Stimulated activated CD4-positive, alpha-beta T cell treated with anti-CD3 and anti-CD28 coated beads, Interleukin-1b, Interleukin-23, amount 100 ng/mL, for 24 hours (primary cell): ENCODE data around the gene CYSLTR2.
"Not testable (repeated sequence)": the region's sequence is repeated elsewhere in the genome, so short reads cannot be mapped to it uniquely, and the experiment has no call there.

ENCODE experiments used
- DNase-seq, 4 experiments: peaks; one replicate each; pipeline ENCODE4 v3.0.0-alpha.2; 2020; ENCODE audit warnings: low read depth in 4 of 4, low spot score in 1 of 4

Gene CYSLTR2

GRCh38 chr13:48644951-48645350 is 8.8 kb upstream of the CYSLTR2 start:
- DNase-seq, result no peak

- DNase-seq, result no peak
These were observed 7.9 kb upstream of the CYSLTR2 start for GRCh38 chr13:48645845-48646244.

DNA sequence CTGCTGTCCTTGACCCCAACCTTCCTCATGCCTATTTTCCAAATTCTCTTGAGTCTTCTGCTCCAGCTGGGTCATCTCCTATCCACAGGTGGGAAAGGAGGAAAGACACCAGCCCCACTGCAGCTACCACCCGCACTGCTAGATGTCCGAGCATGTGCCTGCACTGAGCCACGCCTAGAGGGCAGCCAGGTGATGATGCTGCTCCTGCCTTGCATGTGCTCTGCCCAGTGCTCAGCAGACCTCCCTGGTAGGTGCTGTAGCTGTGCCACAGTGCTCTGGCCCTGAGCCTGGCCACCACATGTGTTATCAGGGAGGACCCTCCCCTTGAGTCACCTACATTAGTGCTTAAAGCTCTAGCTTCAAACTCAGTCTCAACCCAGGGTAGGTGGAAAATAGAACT is 6.9 kb upstream of the CYSLTR2 start:
- no peak for DNase-seq

GRCh38 chr13:48647625-48648024 is 6.1 kb upstream of the CYSLTR2 start:
- DNase-seq, result no peak

GRCh38 chr13:48648446-48648845 is 5.3 kb upstream of the CYSLTR2 start:
- no peak for DNase-seq

GRCh38 chr13:48652851-48653471 is 768 bp upstream of the CYSLTR2 start:
- DNase-seq, result no peak

- no peak for DNase-seq
These were observed 782 bp downstream of the CYSLTR2 start for GRCh38 chr13:48654511-48654910.

DNA sequence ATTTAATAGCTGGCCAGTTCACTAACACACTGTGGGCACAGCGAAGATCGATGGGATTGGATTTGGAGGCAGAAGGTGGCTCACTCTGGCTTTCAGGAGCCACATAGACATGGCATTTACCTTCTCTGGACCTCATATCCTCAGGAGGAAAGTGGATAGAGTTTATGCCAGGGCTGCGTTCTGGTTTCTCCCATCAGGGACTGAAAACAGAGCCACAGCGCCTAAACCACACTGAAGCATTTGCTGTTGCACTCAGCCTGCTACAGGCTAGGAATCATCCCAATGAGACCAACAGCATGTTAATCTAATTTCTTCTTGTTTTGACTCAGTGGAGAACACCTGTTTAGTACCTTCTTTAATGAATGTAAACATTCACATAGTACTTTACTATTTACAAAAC is 1.6 kb downstream of the CYSLTR2 start:
- DNase-seq, result no peak

GRCh38 chr13:48656608-48657007 is 2.9 kb downstream of the CYSLTR2 start:
- no peak for DNase-seq

DNA sequence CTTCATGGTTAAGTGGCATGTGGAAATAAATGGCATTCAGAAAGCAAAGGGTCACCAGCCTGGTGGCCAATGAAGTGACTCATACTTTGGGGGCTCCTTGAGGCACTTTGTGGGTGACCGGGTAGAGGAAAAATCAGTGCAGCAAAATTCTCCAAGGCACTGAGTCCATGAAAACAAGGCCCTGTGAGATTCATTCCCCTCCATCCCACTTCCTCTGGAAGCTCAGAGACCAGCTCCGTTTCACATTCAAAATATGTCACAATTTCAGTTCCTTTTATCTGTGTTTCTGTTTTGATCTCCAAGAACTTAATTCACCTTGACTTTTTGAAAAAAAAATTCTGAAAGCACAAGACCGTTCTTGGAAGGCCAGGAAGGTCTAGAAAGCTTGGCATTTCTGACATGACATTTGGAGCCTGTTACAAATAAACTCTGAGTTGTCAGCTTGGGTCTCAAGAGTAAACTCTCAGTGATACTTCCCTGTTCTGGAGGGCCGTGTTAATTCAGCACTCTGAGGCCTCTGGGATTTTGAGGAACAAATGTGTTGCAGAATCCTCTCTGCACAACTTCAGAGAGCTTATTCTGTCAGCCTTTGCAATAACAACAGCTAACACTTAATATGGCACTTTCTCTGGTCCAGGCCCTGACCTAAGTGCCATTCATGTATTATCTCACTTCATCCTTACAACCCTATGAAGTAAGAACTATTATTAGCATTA is 6.8 kb downstream of the CYSLTR2 start:
- no peak for DNase-seq

- DNase-seq, result no peak
These were observed 7.4 kb downstream of the CYSLTR2 start for GRCh38 chr13:48661107-48661506.

GRCh38 chr13:48662226-48662625 is 8.5 kb downstream of the CYSLTR2 start:
- DNase-seq, result no peak

GRCh38 chr13:48667136-48667535 is 13.4 kb downstream of the CYSLTR2 start:
- DNase-seq, result no peak

- DNase-seq, result not testable (repeated sequence)
These were observed 17.7 kb downstream of the CYSLTR2 start for GRCh38 chr13:48671421-48671820.

- no peak for DNase-seq
These were observed 21.5 kb downstream of the CYSLTR2 start for GRCh38 chr13:48675247-48675646.

DNA sequence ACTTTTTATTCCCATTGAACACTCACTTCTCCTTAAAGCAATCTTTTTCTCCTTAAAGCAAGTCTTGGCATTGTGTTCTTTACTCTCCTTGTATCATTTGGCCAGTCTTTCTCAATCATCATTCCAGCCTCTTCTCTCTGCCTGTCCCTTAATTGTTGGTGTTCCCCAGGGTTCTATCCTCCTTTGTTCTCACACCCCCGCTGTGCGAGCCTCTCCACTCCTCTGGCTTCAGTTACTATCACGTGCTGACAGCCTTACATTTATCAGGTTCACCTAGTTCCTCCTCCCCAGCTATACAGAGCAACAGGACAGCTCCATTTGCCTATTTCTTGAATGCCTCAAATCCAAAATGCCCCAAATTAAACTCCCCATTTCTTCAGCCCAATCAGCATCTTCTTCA is 24.6 kb downstream of the CYSLTR2 start:
- no peak for DNase-seq

DNA sequence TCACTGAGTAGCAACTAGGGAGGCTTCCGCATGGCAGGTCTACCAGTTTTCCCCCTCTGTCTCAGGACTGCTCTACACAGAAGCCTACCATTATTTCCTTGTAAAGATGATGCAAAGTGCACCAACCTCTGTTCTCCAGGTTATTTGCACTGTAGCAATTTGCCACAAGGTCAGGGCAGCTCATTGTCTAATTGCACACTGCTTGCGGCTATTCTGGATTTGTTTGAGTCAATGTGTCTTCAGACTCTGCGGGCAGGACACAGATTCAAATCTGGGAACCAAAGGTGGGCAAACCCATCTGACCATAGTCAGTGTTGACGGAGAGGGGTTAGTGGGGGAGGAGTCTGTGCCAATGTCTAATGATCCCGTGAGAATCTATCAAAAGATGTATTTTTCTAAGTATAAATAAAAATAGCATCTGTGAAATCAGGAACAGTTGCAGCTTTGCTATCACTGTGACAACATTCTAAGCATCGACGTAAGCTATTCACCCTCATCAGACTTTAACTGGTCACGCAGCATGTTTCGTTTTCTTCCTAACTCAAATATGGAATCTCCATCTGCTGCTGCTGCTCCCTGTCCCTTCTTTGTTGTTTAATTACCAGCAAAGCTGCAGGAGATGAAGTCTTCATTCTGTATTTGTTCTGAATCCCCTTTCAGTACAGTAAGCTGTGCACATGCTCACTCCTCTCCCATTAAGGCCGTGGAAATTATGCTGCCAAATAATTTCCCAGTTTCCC is 26.4 kb downstream of the CYSLTR2 start:
- no peak for DNase-seq

- DNase-seq, result no peak
These were observed 27.1 kb downstream of the CYSLTR2 start for GRCh38 chr13:48680756-48681392.

DNA sequence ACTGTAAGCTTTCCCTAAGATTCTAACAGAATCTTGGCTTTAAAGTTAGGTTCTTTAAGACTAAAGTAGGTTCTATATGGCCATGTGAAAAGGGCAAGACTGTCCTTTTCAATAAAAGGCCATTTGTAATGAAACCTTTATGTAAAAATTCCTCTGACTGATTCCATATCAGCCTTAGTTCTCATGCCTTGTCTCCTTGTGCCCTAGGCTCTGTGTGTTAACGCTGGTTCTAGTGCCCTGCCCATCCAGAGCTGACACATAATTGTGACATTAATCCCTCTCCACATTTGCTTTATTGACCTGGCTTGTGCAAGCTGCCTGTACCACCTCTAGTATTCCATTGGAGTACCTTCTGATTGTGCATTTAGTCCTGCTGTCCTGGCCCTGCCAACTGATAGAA is 28.2 kb downstream of the CYSLTR2 start:
- no peak for DNase-seq

DNA sequence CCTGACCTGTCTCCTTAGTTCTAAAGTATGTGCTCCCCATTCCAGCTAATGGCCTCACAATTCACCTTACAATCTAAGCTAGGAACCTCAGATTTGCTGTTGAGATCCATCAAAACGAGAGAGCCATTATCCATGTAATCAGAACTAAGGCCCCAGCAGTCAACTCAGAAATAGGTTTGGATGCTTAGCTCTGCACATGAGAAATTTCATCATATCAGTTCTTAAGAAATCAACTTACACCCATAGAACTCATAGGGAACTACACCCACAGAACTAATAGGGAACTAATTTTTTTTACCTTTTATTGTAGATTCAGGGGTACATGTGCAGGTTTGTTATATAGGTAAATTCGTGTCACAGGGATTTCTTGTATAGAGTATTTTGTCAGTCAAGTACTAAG is 28.7 kb downstream of the CYSLTR2 start:
- DNase-seq, result no peak

DNA sequence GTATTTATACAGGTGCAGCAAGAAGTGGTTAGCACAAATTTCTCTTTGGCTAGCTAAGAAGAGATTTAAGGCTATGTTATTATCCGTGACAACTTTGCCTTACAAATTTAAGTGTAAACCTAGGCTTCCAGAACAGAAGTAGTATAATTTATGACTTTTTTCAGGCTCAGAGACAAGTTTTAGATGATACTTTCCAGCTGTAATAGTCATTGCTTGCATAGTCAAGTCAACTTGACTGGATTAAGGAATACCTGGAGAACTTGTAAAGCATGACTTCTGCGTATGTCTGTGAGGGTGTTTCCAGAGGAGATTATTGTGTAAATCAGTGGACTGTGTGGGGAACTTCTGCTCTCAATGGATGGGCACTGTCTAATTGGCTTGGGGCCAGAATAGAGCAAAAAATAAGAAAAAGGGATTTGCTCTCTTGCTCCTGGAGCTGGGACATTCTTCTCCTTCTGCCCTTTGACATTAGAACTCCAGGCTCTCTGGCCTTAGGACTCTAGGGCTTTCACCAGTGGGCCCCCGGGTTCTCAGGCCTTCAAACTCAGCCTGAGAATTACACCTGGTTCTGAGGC is 33.0 kb downstream of the CYSLTR2 start:
- DNase-seq, result no peak

DNA sequence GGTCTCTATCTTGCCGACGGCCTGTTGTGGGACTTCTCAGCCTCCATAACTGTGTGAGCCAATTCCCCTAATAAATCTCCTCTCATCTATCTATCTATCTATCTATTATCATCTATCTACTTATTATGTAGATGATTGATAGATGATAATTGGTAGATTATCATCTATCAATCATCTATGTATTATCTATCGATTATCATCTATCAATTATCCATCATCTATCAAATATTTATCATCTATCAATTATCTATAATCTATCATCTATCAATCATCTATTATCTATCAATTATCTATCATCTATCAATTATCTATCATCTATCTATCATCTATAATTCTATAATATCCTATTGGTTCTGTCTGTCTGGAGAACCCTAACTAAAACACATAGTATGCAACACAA is 33.5 kb downstream of the CYSLTR2 start:
- no peak for DNase-seq
